ENCODE measurements around the gene RFC1. TPM values are rescaled to one million over a fixed set of nuclear protein-coding genes. Genes with fewer than 3 reads are reported as not detected.

RFC1 gene
- polyA plus RNA-seq, 3 donors: 8.7 to 15.0 (median 14.6) TPM

DNA sequence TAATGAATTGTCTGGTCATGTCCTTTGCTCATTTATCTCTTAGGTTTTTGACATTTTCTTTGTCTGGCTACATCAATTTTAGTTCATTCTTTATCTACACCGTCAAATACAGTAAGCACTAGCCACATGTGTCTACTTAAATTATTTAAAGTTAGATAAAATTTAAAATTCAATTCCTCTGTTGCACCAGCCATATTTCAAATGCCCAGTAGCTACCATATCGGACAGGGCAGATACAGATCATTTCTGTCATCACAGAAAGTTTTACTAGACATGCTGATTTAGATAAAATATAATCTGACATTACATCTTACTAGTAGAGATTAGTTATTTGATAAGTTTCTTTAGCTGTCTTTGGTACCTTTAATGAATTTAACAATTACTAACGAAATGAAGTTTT is 122.7 kb downstream of the RFC1 start:
- H3K79me2 ChIP-seq (ENCODE audit: insufficient read depth, low read length): no peaks in the 10 kb centered on the region
- H3K27me3 ChIP-seq (ENCODE audit: control insufficient read depth in 2 of 2, insufficient read depth in 2 of 2, low read length in 2 of 2): no peaks in the 10 kb centered on the region
- no peak overlapping the region for H3K27ac ChIP-seq (ENCODE audit: low read depth in 1 of 2, low read length in 2 of 2)
- no peaks in the 10 kb centered on the region for H4K20me1 ChIP-seq (ENCODE audit: insufficient read depth, low read length)
- intact Hi-C loops (cut with micrococcal nuclease): no loop called here
- Mint-ChIP-seq H3K4me1 (no peaks in the 10 kb centered on the region), H3K27ac (no peak overlapping the region), H3K36me3 (peaks cover 2 to 11% of the 10 kb centered on the region in 2 donors), H3K9me3 (peaks cover 5 to 25% (median 15%) of the 10 kb centered on the region in 7 donors), H3K4me3 (no peak overlapping the region), H3K27me3 (ENCODE audit: low read depth in 3 of 3) (peaks cover 0 to 2% (median 1%) of the 10 kb centered on the region in 3 donors)
- no peak overlapping the region for H3K4me2 ChIP-seq (replicated peaks; ENCODE audit: extremely low read depth, low read length, poor library complexity, severe bottlenecking)
- no peak overlapping the region for H3K9ac ChIP-seq (ENCODE audit: insufficient read depth, low read length, poor library complexity, severe bottlenecking)
- H3K36me3 ChIP-seq (replicated peaks in 1 of 2; ENCODE audit: control insufficient read depth in 1 of 2, insufficient read depth in 2 of 2, low read length in 2 of 2): no peaks in the 10 kb centered on the region
- no peak for DNase-seq
- H3K9me3 ChIP-seq (replicated peaks in 1 of 2; ENCODE audit: control insufficient read depth in 1 of 2, insufficient read depth in 1 of 2, low read length in 2 of 2): peaks cover 0 to 7% of the 10 kb centered on the region in 2 donors
- H2AFZ ChIP-seq (ENCODE audit: insufficient read depth, low read depth, low read length, poor library complexity, severe bottlenecking): no peak overlapping the region
- H3K4me1 ChIP-seq (ENCODE audit: control insufficient read depth in 1 of 2, insufficient read depth in 2 of 2, low read length in 2 of 2): no peaks in the 10 kb centered on the region
- WGBS (ENCODE audit: insufficient coverage): no CpG with 5 or more reads among the region's 3 CpGs
- TF ChIP-seq, protein P1, sequence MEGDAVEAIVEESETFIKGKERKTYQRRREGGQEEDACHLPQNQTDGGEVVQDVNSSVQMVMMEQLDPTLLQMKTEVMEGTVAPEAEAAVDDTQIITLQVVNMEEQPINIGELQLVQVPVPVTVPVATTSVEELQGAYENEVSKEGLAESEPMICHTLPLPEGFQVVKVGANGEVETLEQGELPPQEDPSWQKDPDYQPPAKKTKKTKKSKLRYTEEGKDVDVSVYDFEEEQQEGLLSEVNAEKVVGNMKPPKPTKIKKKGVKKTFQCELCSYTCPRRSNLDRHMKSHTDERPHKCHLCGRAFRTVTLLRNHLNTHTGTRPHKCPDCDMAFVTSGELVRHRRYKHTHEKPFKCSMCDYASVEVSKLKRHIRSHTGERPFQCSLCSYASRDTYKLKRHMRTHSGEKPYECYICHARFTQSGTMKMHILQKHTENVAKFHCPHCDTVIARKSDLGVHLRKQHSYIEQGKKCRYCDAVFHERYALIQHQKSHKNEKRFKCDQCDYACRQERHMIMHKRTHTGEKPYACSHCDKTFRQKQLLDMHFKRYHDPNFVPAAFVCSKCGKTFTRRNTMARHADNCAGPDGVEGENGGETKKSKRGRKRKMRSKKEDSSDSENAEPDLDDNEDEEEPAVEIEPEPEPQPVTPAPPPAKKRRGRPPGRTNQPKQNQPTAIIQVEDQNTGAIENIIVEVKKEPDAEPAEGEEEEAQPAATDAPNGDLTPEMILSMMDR (IDR thresholded peaks at IDR 0.05): no peak
- H3K4me3 ChIP-seq (replicated peaks in 1 of 3; ENCODE audit: low read depth in 2 of 3, low read length in 3 of 3): no peak overlapping the region

Small RNA genes lying within 50 kb of the gene (small RNA-seq; reads per million reads assigned to genes)
- gene MIR5591 (ENCODE audit: insufficient read length, low read depth) (not detected), gene RNU6-32P (ENCODE audit: insufficient read length, low read depth) (not detected), gene RNU6-887P (ENCODE audit: insufficient read length, low read depth) (not detected)

Other genes with a start within 250 kb of the RFC1 start
- 10 to 100 TPM in 1 of 3 donors, 1 to 10 TPM in 2; 1.7 to 11.4 (median 2.0) TPM for gene WDR19, start 183.8 kb downstream of the RFC1 start, polyA plus RNA-seq
- not detected for gene KLB, start 40.6 kb upstream of the RFC1 start, polyA plus RNA-seq
- gene RPL9, start 92.6 kb upstream of the RFC1 start, polyA plus RNA-seq: 1,000 to 10,000 TPM in 1 of 3 donors, 100 to 1,000 TPM in 2; 821 to 1,937 (median 828) TPM
- gene LIAS, start 92.7 kb upstream of the RFC1 start, polyA plus RNA-seq: 1 to 10 TPM; 7.2 to 8.9 (median 7.8) TPM
- gene UGDH, start 161.1 kb upstream of the RFC1 start, polyA plus RNA-seq: 10 to 100 TPM in 2 of 3 donors, 1 to 10 TPM in 1; 4.6 to 19.7 (median 16.7) TPM

Data from CD14-positive monocyte (primary cell).